Activated CD4-positive, alpha-beta memory T cell treated with anti-CD3 and anti-CD28 coated beads for 36 hours (primary cell): ENCODE data around the gene PFKFB4. TPM values are rescaled to one million over a fixed set of nuclear protein-coding genes. Genes with fewer than 3 reads are reported as not detected.
A peak's percentile ranks its signal among the peaks of the same experiment; 100 is the strongest.

ENCODE experiments used
- CTCF ChIA-PET: fragments of 350-600 bp; sonication (Branson Sonifier 250); formaldehyde crosslinking; loops from one replicate; lab custom pipeline; 2021; ENCODE audit warnings: antibody characterized with exemption, inconsistent platforms; lab: Charles Lee
- POLR2A ChIA-PET: fragments of 350-600 bp; sonication (Branson Sonifier 250); formaldehyde crosslinking; loops from one replicate; lab custom pipeline; 2021; ENCODE audit warnings: antibody characterized with exemption; lab: Charles Lee
- DNase-seq: peaks from one replicate; pipeline ENCODE4 v3.0.0-alpha.2; 2020
- H3K27ac Mint-ChIP-seq: one replicate; pipeline ENCODE4 v1.8.0; 2021; ENCODE audit warnings: mixed read lengths
- H3K27me3 Mint-ChIP-seq: one replicate; pipeline ENCODE4 v1.8.0; 2021; ENCODE audit warnings: mixed read lengths
- H3K36me3 Mint-ChIP-seq: one replicate; pipeline ENCODE4 v1.8.0; 2021; ENCODE audit warnings: mixed read lengths
- H3K4me1 Mint-ChIP-seq: one replicate; pipeline ENCODE4 v1.8.0; 2021; ENCODE audit warnings: low read depth, mixed read lengths
- H3K4me3 Mint-ChIP-seq: one replicate; pipeline ENCODE4 v1.8.0; 2021; ENCODE audit warnings: mild to moderate bottlenecking, mixed read lengths
- H3K9me3 Mint-ChIP-seq: one replicate; pipeline ENCODE4 v1.8.0; 2021; ENCODE audit warnings: mixed read lengths
- intact Hi-C: fragments of 100-400 bp; cut with micrococcal nuclease; formaldehyde crosslinking; loops from one replicate; pipeline ENCODE4 v1.15.1; 2023
- total RNA-seq, 2 experiments: library from RNA; stranded (reverse); gene quantifications; one replicate each; pipeline ENCODE4 v1.2.3, GENCODE V29; 2021

The PFKFB4 gene
- total RNA-seq, 2 experiments from 2014 or later = 19.4 to 22.4 TPM

GRCh38 chr3:48564667-48565066 lies 8.1 kb upstream of the PFKFB4 start:
- CTCF ChIA-PET = no interaction called here
- no peak for DNase-seq
- no peaks in the 10 kb centered on the region for H3K9me3 Mint-ChIP-seq
- no peaks in the 10 kb centered on the region for H3K36me3 Mint-ChIP-seq
- POLR2A ChIA-PET = no interaction called here
- H3K27ac Mint-ChIP-seq = no peak overlapping the region
- no peak overlapping the region for H3K4me3 Mint-ChIP-seq
- peaks cover 3% of the 10 kb centered on the region for H3K4me1 Mint-ChIP-seq
- intact Hi-C loops = no loop called here
- no peaks in the 10 kb centered on the region for H3K27me3 Mint-ChIP-seq

- Mint-ChIP-seq H3K4me1 (peaks cover 3% of the 10 kb centered on the region), H3K36me3 (no peaks in the 10 kb centered on the region), H3K27me3 (no peaks in the 10 kb centered on the region), H3K9me3 (no peaks in the 10 kb centered on the region), H3K27ac (no peak overlapping the region), H3K4me3 (no peak overlapping the region)
- intact Hi-C loops = no loop called here
- POLR2A ChIA-PET = no interaction called here
- peak; percentile 55 for DNase-seq
- CTCF ChIA-PET = interaction anchor here (1.2 kb wide), 1 partner anchor 163 kb away, joined by 4 read pairs; no protein-coding TSS in a partner anchor
Observed at GRCh38 chr3:48564022-48564421, 7.4 kb upstream of the PFKFB4 start.

- Mint-ChIP-seq H3K4me3 (no peak within 1 kb of the TSS), H3K27me3 (no peaks in the 10 kb centered on the region), H3K27ac (no peak within 1 kb of the TSS), H3K36me3 (no peaks in the 10 kb centered on the region), H3K4me1 (peaks cover 5% of the 10 kb centered on the region), H3K9me3 (no peaks in the 10 kb centered on the region)
- DNase-seq = no peak
- ChIA-PET POLR2A (no interaction called here), CTCF (interaction anchor here (1.2 kb wide), 1 partner anchor 163 kb away, joined by 4 read pairs; no protein-coding TSS in a partner anchor)
- intact Hi-C loops = no loop called here
Observed at GRCh38 chr3:48563382-48563918, 6.8 kb upstream of the PFKFB4 start, which contains the start of gene UCN2. Gene UCN2 (minus strand): TSS chr3:48563781. CDS start chr3:48563124, 657 bp downstream.

GRCh38 chr3:48562367-48563095 lies 5.9 kb upstream of the PFKFB4 start:
- no peak for DNase-seq
- Mint-ChIP-seq H3K27ac (no peak overlapping the region), H3K9me3 (no peaks in the 10 kb centered on the region), H3K4me1 (peaks cover 9% of the 10 kb centered on the region), H3K36me3 (no peaks in the 10 kb centered on the region), H3K4me3 (no peak overlapping the region), H3K27me3 (no peaks in the 10 kb centered on the region)
- ChIA-PET POLR2A (interaction anchor here (0.6 kb wide), 1 partner anchor 194 kb away, joined by 3 read pairs; no protein-coding TSS in a partner anchor), CTCF (interaction anchor here (1.0 to 1.9 kb wide), 3 partner anchors 127 to 162 kb away, joined by 3 to 7 read pairs (median 4); no protein-coding TSS in a partner anchor)
- intact Hi-C loops = no loop called here

- Mint-ChIP-seq H3K27me3 (no peaks in the 10 kb centered on the region), H3K36me3 (peaks cover 3% of the 10 kb centered on the region), H3K9me3 (no peaks in the 10 kb centered on the region), H3K4me3 (no peak overlapping the region), H3K4me1 (peaks cover 9% of the 10 kb centered on the region), H3K27ac (no peak overlapping the region)
- no peak for DNase-seq
- intact Hi-C loops = no loop called here
- POLR2A ChIA-PET = no interaction called here
- CTCF ChIA-PET = interaction anchor here (0.8 to 5.6 kb wide), 3 partner anchors 12 to 161 kb away, joined by 3 to 58 read pairs (median 7); no protein-coding TSS in a partner anchor
Observed at GRCh38 chr3:48561045-48561736, 4.6 kb upstream of the PFKFB4 start.

- CTCF ChIA-PET = interaction anchor here (0.6 to 5.6 kb wide), 5 partner anchors 12 to 161 kb away, joined by 3 to 58 read pairs (median 3); partner anchors contain the start of gene SLC26A6
- Mint-ChIP-seq H3K27me3 (no peaks in the 10 kb centered on the region), H3K4me3 (no peak overlapping the region), H3K4me1 (peaks cover 10% of the 10 kb centered on the region), H3K36me3 (peaks cover 3% of the 10 kb centered on the region), H3K9me3 (no peaks in the 10 kb centered on the region), H3K27ac (no peak overlapping the region)
- POLR2A ChIA-PET = no interaction called here
- no peak for DNase-seq
- intact Hi-C loops = no loop called here
Observed at GRCh38 chr3:48560648-48561018, 4.0 kb upstream of the PFKFB4 start.

GRCh38 chr3:48558493-48559134 lies 2.0 kb upstream of the PFKFB4 start:
- Mint-ChIP-seq H3K4me3 (peak overlapping the region; percentile 17), H3K36me3 (peaks cover 3% of the 10 kb centered on the region), H3K27me3 (no peaks in the 10 kb centered on the region), H3K9me3 (no peaks in the 10 kb centered on the region), H3K27ac (no peak overlapping the region), H3K4me1 (peaks cover 16% of the 10 kb centered on the region)
- ChIA-PET CTCF (interaction anchor here (0.6 to 5.6 kb wide), 14 partner anchors 9 to 547 kb away, joined by 3 to 58 read pairs (median 8); partner anchors contain the start of genes CCDC51, SLC26A6, TMA7 and UQCRC1), POLR2A (interaction anchor here (1.0 to 1.7 kb wide), 2 partner anchors 77 to 91 kb away, joined by 3 to 7 read pairs; partner anchors contain the start of gene SLC26A6)
- DNase-seq = no peak
- intact Hi-C loops = loop anchor here (1.0 to 5.0 kb wide), 3 partner anchors 77 to 127 kb away; partner anchors contain the start of genes NCKIPSD and SLC26A6

GRCh38 chr3:48555949-48556795 lies 431 bp downstream of the PFKFB4 start:
- intact Hi-C loops = loop anchor here (1.0 to 5.0 kb wide), 5 partner anchors 49 to 451 kb away; partner anchors contain the start of genes CCDC51, CDC25A, TMA7 and WDR6
- H3K4me1 Mint-ChIP-seq = peaks cover 16% of the 10 kb centered on the region
- H3K36me3 Mint-ChIP-seq = peaks cover 3% of the 10 kb centered on the region
- ChIA-PET POLR2A (interaction anchor here (0.5 to 1.9 kb wide), 10 partner anchors 52 to 873 kb away, joined by 3 to 9 read pairs (median 4); partner anchors contain the start of genes NICN1, SHISA5 and SLC26A6), CTCF (interaction anchor here (0.6 to 5.6 kb wide), 14 partner anchors 7 to 769 kb away, joined by 3 to 58 read pairs (median 7); partner anchors contain the start of genes CCDC51, SLC26A6 and TMA7)
- DNase-seq = no peak
- no peaks in the 10 kb centered on the region for H3K27me3 Mint-ChIP-seq
- peak overlapping the region; percentile 42 for H3K27ac Mint-ChIP-seq
- no peaks in the 10 kb centered on the region for H3K9me3 Mint-ChIP-seq
- peak overlapping the region; percentile 83 for H3K4me3 Mint-ChIP-seq

GRCh38 chr3:48555231-48555948 lies 1.2 kb downstream of the PFKFB4 start:
- DNase-seq = no peak
- Mint-ChIP-seq H3K9me3 (no peaks in the 10 kb centered on the region), H3K36me3 (peaks cover 3% of the 10 kb centered on the region), H3K27me3 (no peaks in the 10 kb centered on the region), H3K27ac (no peak overlapping the region), H3K4me1 (peaks cover 16% of the 10 kb centered on the region), H3K4me3 (peak overlapping the region; percentile 83)
- ChIA-PET POLR2A (interaction anchor here (0.6 kb wide), 1 partner anchor 396 kb away, joined by 3 read pairs; no protein-coding TSS in a partner anchor), CTCF (interaction anchor here (0.6 to 4.9 kb wide), 6 partner anchors 9 to 770 kb away, joined by 3 to 34 read pairs (median 3); no protein-coding TSS in a partner anchor)
- intact Hi-C loops = loop anchor here (5.0 kb wide), 1 partner anchor 102 kb away; no protein-coding TSS in a partner anchor
